ENCODE measurements around the gene SLC35F3. TPM values are rescaled to one million over a fixed set of nuclear protein-coding genes. Genes with fewer than 3 reads are reported as not detected.
"Not testable (repeated sequence)": the region's sequence is repeated elsewhere in the genome, so short reads cannot be mapped to it uniquely, and the experiment has no call there.

Gene SLC35F3
- total RNA-seq, 2 experiments from 2014 or later: 34.4 to 35.7 TPM

GRCh38 chr1:234119431-234119830 lies 215.0 kb downstream of the SLC35F3 start:
- Mint-ChIP-seq H3K4me3 (no peak overlapping the region), H3K36me3 (ENCODE audit: low read depth) (no peaks in the 10 kb centered on the region), H3K27me3 (ENCODE audit: low read depth) (peaks cover 36% of the 10 kb centered on the region), H3K9me3 (ENCODE audit: insufficient read depth) (peaks cover 5% of the 10 kb centered on the region), H3K4me1 (ENCODE audit: low read depth) (peaks cover 6% of the 10 kb centered on the region), H3K27ac (no peak overlapping the region)
- ChIA-PET POLR2A (no interaction called here), CTCF (interaction anchor here (0.6 to 1.3 kb wide), 5 partner anchors 32 to 208 kb away, joined by 3 to 4 read pairs (median 4); no protein-coding TSS in a partner anchor)
- ATAC-seq (no peak), DNase-seq (no peak)

- Mint-ChIP-seq H3K4me1 (ENCODE audit: low read depth) (no peaks in the 10 kb centered on the region), H3K36me3 (ENCODE audit: low read depth) (no peaks in the 10 kb centered on the region), H3K27me3 (ENCODE audit: low read depth) (peaks cover 35% of the 10 kb centered on the region), H3K4me3 (no peak overlapping the region), H3K9me3 (ENCODE audit: insufficient read depth) (peaks cover 5% of the 10 kb centered on the region), H3K27ac (no peak overlapping the region)
- no peak for DNase-seq
- ChIA-PET CTCF (interaction anchor here (0.6 kb wide), 1 partner anchor 207 kb away, joined by 3 read pairs; no protein-coding TSS in a partner anchor), POLR2A (no interaction called here)
- no peak for ATAC-seq
Observed at GRCh38 chr1:234120327-234120944, 216.0 kb downstream of the SLC35F3 start.

GRCh38 chr1:234121659-234122058 lies 217.2 kb downstream of the SLC35F3 start:
- POLR2A ChIA-PET; DNase-seq; H3K36me3 Mint-ChIP-seq (ENCODE audit: low read depth); ATAC-seq; H3K4me1 Mint-ChIP-seq (ENCODE audit: low read depth); H3K27ac Mint-ChIP-seq; H3K9me3 Mint-ChIP-seq (ENCODE audit: insufficient read depth); H3K4me3 Mint-ChIP-seq: not testable (repeated sequence)
- CTCF ChIA-PET: interaction anchor here (1.0 kb wide), 1 partner anchor 205 kb away, joined by 3 read pairs; no protein-coding TSS in a partner anchor
- peaks cover 37% of the 10 kb centered on the region for H3K27me3 Mint-ChIP-seq (ENCODE audit: low read depth)

GRCh38 chr1:234122571-234122970 lies 218.1 kb downstream of the SLC35F3 start:
- DNase-seq; H3K27ac Mint-ChIP-seq; H3K9me3 Mint-ChIP-seq (ENCODE audit: insufficient read depth); H3K4me3 Mint-ChIP-seq; ATAC-seq; H3K36me3 Mint-ChIP-seq (ENCODE audit: low read depth); H3K4me1 Mint-ChIP-seq (ENCODE audit: low read depth); POLR2A ChIA-PET: not testable (repeated sequence)
- H3K27me3 Mint-ChIP-seq (ENCODE audit: low read depth): peaks cover 44% of the 10 kb centered on the region
- CTCF ChIA-PET: interaction anchor here (1.0 to 5.8 kb wide), 4 partner anchors 8 to 204 kb away, joined by 3 to 59 read pairs (median 12); no protein-coding TSS in a partner anchor

- ChIA-PET CTCF (interaction anchor here (1.1 to 5.8 kb wide), 6 partner anchors 9 to 272 kb away, joined by 3 to 59 read pairs (median 4); no protein-coding TSS in a partner anchor), POLR2A (no interaction called here)
- Mint-ChIP-seq H3K9me3 (ENCODE audit: insufficient read depth) (peaks cover 5% of the 10 kb centered on the region), H3K27me3 (ENCODE audit: low read depth) (peaks cover 39% of the 10 kb centered on the region), H3K36me3 (ENCODE audit: low read depth) (no peaks in the 10 kb centered on the region), H3K4me3 (no peak overlapping the region), H3K27ac (no peak overlapping the region), H3K4me1 (ENCODE audit: low read depth) (no peaks in the 10 kb centered on the region)
- no peak for DNase-seq
- ATAC-seq: no peak
Observed at GRCh38 chr1:234123867-234124266, 219.4 kb downstream of the SLC35F3 start.

- H3K27ac Mint-ChIP-seq: no peak overlapping the region
- H3K27me3 Mint-ChIP-seq (ENCODE audit: low read depth): peaks cover 30% of the 10 kb centered on the region
- H3K4me1 Mint-ChIP-seq (ENCODE audit: low read depth): no peaks in the 10 kb centered on the region
- no peaks in the 10 kb centered on the region for H3K36me3 Mint-ChIP-seq (ENCODE audit: low read depth)
- DNase-seq (peak; percentile 73), ATAC-seq (peak; percentile 73)
- H3K9me3 Mint-ChIP-seq (ENCODE audit: insufficient read depth): peaks cover 5% of the 10 kb centered on the region
- ChIA-PET CTCF (interaction anchor here (1.0 to 5.8 kb wide), 14 partner anchors 9 to 270 kb away, joined by 3 to 59 read pairs (median 4); no protein-coding TSS in a partner anchor), POLR2A (no interaction called here)
- no peak overlapping the region for H3K4me3 Mint-ChIP-seq
Observed at GRCh38 chr1:234125283-234125682, 220.8 kb downstream of the SLC35F3 start.

- Mint-ChIP-seq H3K4me1 (ENCODE audit: low read depth) (no peaks in the 10 kb centered on the region), H3K9me3 (ENCODE audit: insufficient read depth) (peaks cover 5% of the 10 kb centered on the region), H3K27ac (no peak overlapping the region), H3K27me3 (ENCODE audit: low read depth) (peaks cover 28% of the 10 kb centered on the region), H3K4me3 (no peak overlapping the region), H3K36me3 (ENCODE audit: low read depth) (no peaks in the 10 kb centered on the region)
- DNase-seq: no peak
- ChIA-PET CTCF (interaction anchor here (0.7 to 5.8 kb wide), 10 partner anchors 10 to 190 kb away, joined by 3 to 59 read pairs (median 4); no protein-coding TSS in a partner anchor), POLR2A (interaction anchor here (0.5 kb wide), 1 partner anchor 258 kb away, joined by 4 read pairs; no protein-coding TSS in a partner anchor)
- no peak for ATAC-seq
Observed at GRCh38 chr1:234125714-234126113, 221.2 kb downstream of the SLC35F3 start.

- Mint-ChIP-seq H3K4me1 (ENCODE audit: low read depth) (no peaks in the 10 kb centered on the region), H3K9me3 (ENCODE audit: insufficient read depth) (peaks cover 2% of the 10 kb centered on the region), H3K27ac (no peak overlapping the region), H3K4me3 (no peak overlapping the region), H3K27me3 (ENCODE audit: low read depth) (peaks cover 34% of the 10 kb centered on the region), H3K36me3 (ENCODE audit: low read depth) (no peaks in the 10 kb centered on the region)
- CTCF ChIA-PET: interaction anchor here (1.0 to 5.8 kb wide), 2 partner anchors 86 to 183 kb away, joined by 4 to 59 read pairs; no protein-coding TSS in a partner anchor
- no peak for ATAC-seq
- DNase-seq: no peak
- POLR2A ChIA-PET: no interaction called here
Observed at GRCh38 chr1:234127026-234127671, 222.7 kb downstream of the SLC35F3 start.

GRCh38 chr1:234132795-234133194 lies 228.3 kb downstream of the SLC35F3 start:
- DNase-seq (no peak), ATAC-seq (no peak)
- H3K4me3 Mint-ChIP-seq: no peak overlapping the region
- peaks cover 19% of the 10 kb centered on the region for H3K27me3 Mint-ChIP-seq (ENCODE audit: low read depth)
- no peaks in the 10 kb centered on the region for H3K4me1 Mint-ChIP-seq (ENCODE audit: low read depth)
- no peaks in the 10 kb centered on the region for H3K36me3 Mint-ChIP-seq (ENCODE audit: low read depth)
- ChIA-PET POLR2A (no interaction called here), CTCF (no interaction called here)
- H3K27ac Mint-ChIP-seq: no peak overlapping the region
- no peaks in the 10 kb centered on the region for H3K9me3 Mint-ChIP-seq (ENCODE audit: insufficient read depth)

- POLR2A ChIA-PET: no interaction called here
- DNase-seq (no peak), ATAC-seq (no peak)
- no peak overlapping the region for H3K4me3 Mint-ChIP-seq
- no peak overlapping the region for H3K27ac Mint-ChIP-seq
- H3K4me1 Mint-ChIP-seq (ENCODE audit: low read depth): no peaks in the 10 kb centered on the region
- no peaks in the 10 kb centered on the region for H3K9me3 Mint-ChIP-seq (ENCODE audit: insufficient read depth)
- CTCF ChIA-PET: no interaction called here
- H3K27me3 Mint-ChIP-seq (ENCODE audit: low read depth): peaks cover 24% of the 10 kb centered on the region
- H3K36me3 Mint-ChIP-seq (ENCODE audit: low read depth): no peaks in the 10 kb centered on the region
Observed at GRCh38 chr1:234134878-234135277, 230.4 kb downstream of the SLC35F3 start.

GRCh38 chr1:234135501-234135900 lies 231.0 kb downstream of the SLC35F3 start:
- no peaks in the 10 kb centered on the region for H3K36me3 Mint-ChIP-seq (ENCODE audit: low read depth)
- H3K9me3 Mint-ChIP-seq (ENCODE audit: insufficient read depth): no peaks in the 10 kb centered on the region
- H3K27me3 Mint-ChIP-seq (ENCODE audit: low read depth): peaks cover 24% of the 10 kb centered on the region
- CTCF ChIA-PET: no interaction called here
- H3K4me1 Mint-ChIP-seq (ENCODE audit: low read depth): no peaks in the 10 kb centered on the region
- ATAC-seq (no peak), DNase-seq (no peak)
- H3K27ac Mint-ChIP-seq: no peak overlapping the region
- POLR2A ChIA-PET: no interaction called here
- H3K4me3 Mint-ChIP-seq: no peak overlapping the region

- ChIA-PET CTCF (interaction anchor here (1.6 kb wide), 1 partner anchor 53 kb away, joined by 5 read pairs; no protein-coding TSS in a partner anchor), POLR2A (no interaction called here)
- Mint-ChIP-seq H3K27ac (no peak overlapping the region), H3K4me1 (ENCODE audit: low read depth) (no peaks in the 10 kb centered on the region), H3K4me3 (no peak overlapping the region), H3K36me3 (ENCODE audit: low read depth) (no peaks in the 10 kb centered on the region), H3K27me3 (ENCODE audit: low read depth) (peaks cover 22% of the 10 kb centered on the region), H3K9me3 (ENCODE audit: insufficient read depth) (no peaks in the 10 kb centered on the region)
- ATAC-seq (no peak), DNase-seq (no peak)
Observed at GRCh38 chr1:234136073-234136472, 231.6 kb downstream of the SLC35F3 start.
